Raji (cell line): ENCODE measurements around the gene CLDN22.

Experiments
- POLR2A ChIP-seq: IDR thresholded peaks from 2 replicates; pipeline ENCODE4 v1.6.1; 2011; ENCODE audit warnings: low read depth, low read length, control low read depth; ENCODE audit not compliant: insufficient read depth

Gene CLDN22

GRCh38 chr4:183350317-183351071 is 30.4 kb upstream of the CLDN22 start:
- no peak for TF ChIP-seq POLR2A

DNA sequence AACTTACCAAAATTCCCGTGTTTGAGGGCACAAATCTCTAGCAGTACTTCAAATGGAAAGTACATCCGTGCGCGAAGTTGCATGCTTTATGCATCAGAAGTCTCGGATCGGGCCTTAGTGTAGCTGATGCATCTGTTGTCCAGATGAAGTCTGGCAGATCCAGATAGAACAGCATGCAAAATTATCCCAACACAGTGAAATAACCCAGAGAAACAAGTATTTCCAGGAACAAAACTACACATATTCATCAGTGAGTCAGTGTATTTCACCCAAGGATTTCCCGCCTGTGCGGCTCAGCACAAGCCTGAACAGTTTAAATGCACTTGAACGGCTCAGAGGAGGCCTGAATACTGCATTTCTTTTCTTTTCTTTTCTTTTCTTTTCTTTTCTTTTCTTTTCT is 29.6 kb upstream of the CLDN22 start:
- TF ChIP-seq POLR2A: no peak

DNA sequence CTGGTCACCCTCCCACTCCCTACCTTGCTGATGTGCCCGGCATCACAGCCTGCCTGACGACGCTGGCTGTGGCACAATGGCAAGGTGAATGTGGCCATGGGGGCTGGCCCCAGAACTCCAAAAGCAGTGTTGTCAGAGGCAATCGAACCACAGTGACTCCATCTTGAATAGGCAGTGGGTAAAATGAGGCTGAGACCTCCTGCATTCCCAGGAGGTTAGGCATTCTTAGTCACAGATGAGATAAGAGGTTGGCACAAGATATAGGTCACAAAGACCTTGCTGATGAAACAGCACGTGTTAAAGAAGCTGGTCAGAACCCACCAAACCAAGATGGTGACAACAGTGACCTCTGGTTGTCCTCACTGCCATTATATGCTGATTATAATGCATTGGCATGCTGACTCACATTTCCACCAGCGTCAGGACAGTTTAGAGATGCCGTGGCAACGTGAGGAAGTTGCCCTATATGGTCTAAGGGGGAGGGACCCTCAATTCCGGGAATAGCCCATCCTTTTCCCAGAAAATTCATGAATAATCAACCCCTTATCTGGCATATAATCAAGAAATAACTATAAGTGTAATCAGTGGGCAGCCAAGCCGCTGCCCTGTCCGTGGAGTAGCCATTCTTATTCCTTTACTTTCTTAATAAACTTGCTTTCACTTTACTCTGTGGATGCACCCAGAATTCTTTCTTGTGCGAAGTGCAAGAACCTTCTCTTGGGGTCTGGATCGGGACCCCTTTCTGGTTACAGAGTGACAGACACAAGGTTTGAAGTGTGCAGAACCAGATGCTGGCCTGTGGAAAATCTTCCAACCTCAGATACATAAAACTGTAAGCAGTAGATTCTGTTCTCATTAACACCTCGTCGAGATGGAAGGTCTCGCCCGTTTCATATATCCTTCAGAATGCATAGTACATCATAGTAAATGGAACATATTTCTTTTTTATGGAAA is 28.9 kb upstream of the CLDN22 start:
- TF ChIP-seq POLR2A: no peak

DNA sequence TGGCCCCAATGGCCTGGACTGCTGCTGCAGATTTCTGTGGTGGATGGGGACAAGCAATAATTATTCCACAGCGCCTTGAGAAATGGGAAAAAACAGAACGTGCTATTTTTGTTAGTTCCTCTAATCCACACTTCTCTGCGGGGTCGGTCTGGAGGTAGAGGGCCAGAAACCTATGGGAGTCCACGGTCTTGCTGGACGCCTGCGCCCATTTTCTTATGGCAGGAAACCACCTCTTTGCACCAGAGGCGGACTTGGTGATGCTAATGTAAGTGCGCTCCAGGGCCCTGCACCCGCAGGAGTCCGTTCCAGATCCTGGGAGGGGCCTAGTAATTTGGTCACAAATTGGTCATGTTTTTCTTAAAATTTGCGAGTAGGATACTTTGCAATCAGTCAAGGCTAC is 28.1 kb upstream of the CLDN22 start:
- no peak for TF ChIP-seq POLR2A

GRCh38 chr4:183347566-183347965 is 27.5 kb upstream of the CLDN22 start:
- TF ChIP-seq POLR2A: no peak

DNA sequence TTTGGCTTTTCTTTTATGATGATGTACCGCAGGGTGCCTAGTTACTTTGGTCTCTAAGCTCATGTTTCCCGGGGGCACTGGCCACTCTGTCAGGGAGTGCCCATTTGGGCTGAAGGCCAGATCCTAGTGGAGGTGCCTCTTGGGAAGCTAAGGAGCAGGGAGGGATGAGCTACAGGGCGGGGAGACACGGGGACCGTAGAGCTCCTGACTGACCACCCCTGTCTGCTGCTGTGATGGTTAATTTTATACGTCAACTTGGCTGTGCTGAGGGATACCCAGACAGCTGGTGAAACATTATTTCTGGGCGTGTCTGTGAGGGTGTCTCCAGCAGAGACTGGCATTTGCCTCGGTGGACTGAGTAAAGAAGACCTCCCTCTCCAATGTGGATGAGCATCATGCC is 27.1 kb upstream of the CLDN22 start:
- TF ChIP-seq POLR2A: no peak

DNA sequence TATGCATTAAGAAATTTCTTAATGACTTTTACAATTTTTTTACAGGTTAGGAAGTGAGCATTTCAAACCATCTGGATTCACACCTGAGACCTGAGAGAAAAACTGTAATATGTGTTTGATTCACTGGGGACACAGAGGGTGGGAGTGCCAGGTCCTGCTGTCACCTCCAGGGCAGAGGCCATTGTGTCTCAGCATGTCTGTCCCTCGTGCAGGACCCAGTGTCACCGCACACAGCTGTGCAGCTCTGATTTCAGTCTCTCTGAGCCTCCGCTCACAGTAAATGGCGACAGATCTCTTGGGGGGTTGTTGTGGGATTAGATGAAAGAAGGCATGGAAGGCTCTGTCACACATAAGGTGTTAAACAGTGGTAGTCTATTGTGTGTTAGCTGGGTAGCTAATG is 25.2 kb upstream of the CLDN22 start:
- TF ChIP-seq POLR2A: no peak

DNA sequence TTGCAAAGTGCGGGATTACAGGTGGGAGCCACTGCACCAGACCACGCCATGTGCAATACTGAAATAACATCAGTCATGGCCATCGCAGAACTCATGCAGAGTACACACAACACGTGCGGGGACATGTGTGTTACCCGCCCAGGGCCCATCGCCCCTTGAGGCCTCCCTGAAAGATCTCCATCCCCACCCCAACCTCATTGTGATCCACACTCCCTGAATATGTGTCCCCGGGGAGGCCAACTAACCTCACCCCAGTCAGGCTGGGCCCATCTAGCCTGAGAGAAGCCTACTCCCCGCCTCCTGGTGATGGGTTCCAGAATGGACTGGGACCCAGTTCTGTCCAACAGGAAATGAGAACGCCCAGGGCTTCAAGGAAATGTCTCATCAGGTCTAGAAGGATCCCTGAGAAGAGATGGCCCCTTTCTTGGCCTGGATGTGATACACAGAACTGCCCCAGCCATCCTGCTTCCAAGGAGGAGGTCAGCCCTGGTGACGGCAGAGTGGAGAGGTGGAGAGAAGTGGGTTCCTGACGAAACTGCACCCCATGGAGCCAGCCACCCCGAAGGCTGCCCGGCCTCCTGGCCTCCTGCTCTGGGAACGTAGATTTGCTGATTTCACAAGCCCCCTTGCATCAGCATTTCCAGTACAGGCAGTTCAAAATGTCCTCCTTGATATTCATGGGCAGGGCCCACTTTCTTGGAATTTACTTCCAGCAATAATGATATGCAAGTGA is 24.6 kb upstream of the CLDN22 start:
- no peak for TF ChIP-seq POLR2A

DNA sequence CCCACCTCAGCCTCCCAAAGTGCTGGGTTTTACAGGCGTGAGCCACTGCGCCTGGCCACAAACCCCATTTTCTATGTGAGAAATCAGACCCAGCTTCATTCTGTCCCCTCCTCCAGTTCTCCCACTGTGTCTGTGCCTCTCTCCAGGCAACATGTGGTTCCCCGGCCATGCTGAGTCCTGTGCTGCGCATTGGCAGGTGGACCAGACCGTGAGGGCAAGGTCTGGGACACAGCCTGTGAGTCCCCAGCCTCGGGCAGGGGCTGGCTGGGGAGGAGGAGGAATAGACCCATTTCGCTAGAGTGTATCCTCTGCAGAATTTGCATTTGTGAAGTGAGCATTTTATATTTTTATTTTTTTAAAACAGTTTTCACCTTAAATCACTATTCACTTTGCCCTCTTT is 23.7 kb upstream of the CLDN22 start:
- no peak for TF ChIP-seq POLR2A

GRCh38 chr4:183342541-183343533 is 22.8 kb upstream of the CLDN22 start:
- TF ChIP-seq POLR2A: no peak

DNA sequence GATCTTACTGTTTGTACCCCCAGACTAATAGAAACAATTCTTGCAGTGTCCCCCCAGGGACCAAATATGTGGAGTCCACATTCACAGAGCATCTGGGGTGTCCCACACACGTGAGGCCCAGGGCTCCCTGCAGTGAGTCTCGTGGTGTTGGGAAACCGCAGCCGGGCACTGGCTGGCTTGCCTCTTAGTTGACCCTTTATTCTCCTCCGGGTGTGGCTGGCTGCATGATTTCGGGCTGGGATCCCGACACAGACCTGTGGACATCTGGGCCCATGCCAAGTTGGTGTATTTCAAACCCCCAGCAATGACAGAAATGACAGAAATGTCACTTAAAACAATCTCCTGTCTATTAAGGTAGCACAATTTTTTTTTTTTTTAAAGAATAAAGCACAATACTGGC is 17.8 kb upstream of the CLDN22 start:
- no peak for TF ChIP-seq POLR2A

GRCh38 chr4:183337349-183337748 is 17.3 kb upstream of the CLDN22 start:
- no peak for TF ChIP-seq POLR2A

DNA sequence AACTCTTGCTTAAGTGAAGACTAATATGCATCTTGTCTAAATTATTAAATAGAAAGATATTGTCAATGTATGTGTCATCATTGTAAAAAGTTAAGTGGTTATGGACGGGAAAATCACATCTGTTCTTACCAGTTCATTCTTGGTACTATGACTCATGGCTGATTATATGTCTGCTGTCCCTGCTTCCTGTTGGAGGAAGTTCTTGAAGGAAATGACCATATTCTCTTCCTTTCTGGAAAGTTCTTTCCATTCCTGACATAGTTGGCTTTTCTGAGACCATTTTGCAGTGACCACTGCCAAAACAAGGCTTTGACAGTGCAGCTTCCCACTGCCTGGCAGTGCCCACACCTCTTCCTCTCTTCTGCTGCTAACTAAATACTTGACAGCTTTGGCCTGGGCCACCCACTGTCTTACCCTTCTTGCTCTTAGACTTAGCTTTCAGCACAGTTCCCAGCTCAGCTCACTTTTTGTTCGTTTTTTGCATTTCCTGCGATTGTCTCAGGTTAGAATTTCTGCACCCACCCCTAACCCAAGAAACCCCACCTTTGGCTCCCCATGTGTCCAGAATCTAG is 15.4 kb upstream of the CLDN22 start:
- no peak for TF ChIP-seq POLR2A

DNA sequence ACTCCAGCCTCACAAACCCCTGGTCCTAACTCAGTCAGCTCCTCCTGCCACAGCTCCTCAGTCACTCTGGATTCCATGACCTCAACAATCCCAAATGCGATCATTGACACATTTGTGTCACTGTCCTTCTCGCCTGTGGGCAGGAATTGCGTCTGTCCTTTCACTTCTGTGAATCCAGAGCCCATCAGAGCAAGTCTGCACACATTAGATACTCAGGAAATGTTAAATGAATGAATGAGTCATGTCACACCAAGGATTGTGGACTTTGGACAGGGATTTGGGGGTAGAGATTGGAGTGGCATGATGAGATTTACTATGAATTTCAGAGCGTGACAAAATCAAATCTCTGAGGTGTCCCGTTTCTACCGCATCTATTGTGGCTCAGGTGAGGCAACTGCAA is 13.9 kb upstream of the CLDN22 start:
- no peak for TF ChIP-seq POLR2A
